IPS DF 19.7 (cell line): Measurements from ENCODE around the gene ANKRD24.
"Not testable (repeated sequence)": the region's sequence is repeated elsewhere in the genome, so short reads cannot be mapped to it uniquely, and the experiment has no call there.

ENCODE experiments used
- DNase-seq: peaks from one replicate; pipeline ENCODE4 v3.0.0-alpha.2; 2013; ENCODE audit warnings: low read depth, low spot score

The ANKRD24 gene

DNA sequence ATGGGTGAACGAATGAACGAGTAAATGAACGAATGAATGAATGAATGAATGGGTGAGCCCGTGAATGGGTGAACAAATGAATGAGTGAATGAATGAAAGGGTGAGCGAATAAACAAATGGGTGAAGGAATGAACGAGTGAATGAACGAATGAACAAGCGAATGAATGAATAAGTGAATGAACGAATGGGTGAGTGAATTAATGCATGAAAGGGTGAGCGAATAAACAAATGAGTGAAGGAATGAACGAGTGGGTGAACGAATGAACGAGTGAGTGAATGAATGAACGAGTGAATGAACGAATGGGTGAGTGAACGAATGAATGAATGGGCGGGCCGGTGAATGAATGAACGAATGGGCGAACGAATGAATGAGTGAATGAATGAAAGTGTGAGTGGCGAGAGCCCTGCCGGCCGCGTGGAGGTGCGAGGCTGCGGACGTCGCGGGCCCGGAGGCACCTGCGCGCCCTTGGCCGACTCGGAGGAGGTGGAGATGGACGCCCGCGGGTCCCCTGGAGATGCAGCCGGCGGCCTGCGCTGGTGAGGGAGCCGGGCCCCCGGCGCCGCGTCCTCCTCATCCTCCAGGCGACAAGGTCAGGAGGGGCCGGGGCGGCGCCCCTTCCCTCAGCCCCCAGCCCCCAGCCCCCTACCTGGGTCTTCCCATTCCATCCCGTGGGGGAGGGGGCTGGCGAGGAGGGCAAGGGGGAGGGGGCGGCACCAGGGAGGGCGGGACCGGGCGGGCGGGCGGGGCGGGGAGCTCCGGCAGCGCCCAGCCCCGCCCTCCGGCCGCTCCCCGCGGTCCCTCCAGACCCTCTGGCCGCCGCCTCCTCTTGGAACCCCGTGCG lies 15.4 kb downstream of the ANKRD24 start:
- DNase-seq: no peak

DNA sequence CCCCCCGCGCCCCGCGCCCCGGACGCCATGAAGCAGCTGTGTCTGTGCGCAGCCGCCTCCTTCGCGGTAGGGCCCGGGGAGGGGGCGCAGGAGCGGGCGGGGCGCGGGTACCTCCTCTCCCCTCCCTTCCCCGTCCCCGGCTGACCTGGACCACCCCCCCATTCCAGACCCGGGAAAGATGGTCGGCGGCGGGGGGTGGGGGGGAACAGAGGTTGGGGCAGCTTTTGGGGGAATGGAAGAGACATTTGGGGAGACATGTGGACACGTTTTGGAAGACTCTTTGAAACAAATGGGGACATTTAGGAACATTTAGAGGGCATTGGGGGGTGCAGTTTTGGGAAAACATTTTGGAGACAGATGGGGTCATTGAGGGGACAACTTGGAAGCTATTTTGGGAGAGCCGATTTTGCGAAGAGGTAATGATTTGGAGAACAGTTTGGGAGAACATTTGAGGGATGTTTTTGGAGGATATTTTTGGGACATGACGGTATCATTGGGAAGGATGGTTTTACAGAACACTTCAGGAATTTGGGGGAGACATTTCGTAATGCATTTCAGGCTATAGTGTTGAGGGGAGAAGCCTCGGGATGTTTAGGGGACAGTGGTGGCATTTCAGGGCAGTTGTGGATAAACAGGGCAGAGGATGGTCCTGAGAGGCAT lies 16.1 kb downstream of the ANKRD24 start:
- DNase-seq: no peak

DNA sequence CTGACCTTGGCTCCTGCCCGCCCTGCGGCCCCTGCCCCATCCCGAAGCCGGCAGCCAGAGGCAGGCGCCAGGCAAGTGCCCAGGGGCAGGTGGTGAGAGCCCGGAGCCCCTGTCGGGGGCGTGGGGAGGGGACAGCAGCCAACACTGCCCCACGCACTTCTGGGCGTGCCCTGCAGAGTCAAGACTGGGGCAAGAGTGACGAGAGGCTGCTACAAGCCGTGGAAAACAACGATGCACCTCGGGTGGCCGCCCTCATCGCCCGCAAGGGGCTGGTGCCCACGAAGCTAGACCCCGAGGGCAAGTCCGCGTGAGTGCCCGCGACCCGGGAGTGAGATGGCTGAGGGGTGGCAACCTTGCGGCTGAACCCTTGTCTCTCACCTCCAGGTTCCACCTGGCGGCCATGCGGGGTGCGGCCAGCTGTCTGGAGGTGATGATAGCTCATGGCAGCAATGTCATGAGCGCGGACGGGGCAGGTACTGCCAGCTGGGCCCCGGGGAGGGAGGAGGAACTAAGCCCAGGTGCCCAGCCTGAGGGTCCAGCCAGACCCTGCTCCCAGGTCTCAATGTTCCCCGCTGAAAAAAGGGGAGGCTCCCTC lies 17.3 kb downstream of the ANKRD24 start:
- DNase-seq: no peak

DNA sequence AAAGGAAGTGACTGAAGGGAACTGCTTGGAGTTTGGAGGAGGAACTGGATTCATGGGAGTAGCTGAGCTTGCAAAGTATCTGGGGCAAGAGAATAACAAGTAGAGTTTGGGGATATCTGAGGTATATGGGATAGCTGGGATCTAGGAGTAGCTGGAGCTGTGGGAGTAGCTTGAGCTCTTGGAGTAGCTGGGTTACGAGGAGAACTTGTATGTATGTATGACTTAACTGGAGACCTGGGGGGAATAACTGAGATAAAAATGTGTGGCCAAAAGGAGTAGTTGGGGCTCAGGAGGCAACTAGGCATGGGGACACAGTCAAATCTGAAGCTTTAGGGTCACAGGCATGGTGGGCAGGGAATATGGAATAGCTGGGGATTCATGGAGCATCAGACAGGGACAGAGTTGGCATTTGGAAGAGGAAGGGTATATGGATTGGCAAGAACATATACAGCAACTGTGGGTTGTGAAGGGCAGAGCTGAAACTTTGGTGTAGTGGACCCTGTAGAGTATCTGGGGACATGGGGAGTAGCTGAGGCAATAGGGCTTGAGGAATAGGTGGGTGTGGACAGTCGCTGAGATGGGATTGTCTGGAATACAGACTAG lies 18.6 kb downstream of the ANKRD24 start:
- DNase-seq: no peak

DNA sequence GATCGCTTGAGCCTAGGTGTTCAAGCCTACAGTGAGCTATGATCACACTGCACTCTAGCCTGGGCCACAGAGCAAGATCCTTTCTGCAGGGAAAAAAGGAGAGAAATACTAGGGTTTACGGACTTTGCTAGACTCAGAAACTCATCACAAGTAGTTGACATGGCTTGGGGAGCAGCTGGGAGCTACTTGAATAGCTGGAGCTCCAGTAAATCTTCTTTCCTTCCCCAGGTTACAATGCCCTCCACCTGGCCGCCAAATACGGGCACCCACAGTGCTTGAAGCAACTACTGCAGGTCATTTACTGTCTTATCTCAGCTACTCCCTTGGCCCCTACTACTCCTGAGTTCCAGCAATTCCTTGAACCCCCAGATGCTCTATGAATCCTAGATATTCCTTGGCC lies 19.3 kb downstream of the ANKRD24 start:
- no peak for DNase-seq

DNA sequence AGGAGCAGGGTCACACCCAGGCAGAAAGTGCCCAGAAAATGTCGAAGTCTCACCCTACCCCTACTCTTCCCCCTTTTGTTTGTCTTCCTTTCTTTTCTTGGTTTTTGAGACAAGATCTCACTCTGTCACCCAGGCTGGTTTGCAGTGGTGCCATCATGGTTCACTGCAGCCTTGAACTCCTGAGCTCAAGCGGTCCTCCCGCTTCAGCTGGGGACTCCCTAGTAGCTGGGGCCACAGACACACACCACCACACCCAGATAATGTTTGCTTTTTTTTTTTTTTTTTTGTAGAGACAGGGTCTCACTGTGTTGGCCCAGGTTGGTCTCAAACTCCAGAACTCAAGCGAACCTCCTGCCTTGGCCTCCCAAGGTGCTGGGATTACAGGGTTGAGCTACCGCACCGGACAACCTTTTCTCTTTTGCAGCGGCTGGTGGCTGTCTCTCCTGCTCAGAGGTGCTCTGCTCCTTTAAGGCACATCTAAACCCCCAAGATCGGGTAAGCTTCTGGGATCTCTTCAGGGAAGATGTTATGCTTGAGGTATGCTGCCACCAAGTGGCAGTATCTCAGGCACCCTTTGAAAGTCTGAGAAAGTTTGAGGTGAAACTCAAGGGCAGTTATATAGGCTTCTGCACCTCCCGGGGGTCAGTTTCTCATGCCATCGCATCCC lies 24.5 kb downstream of the ANKRD24 start:
- DNase-seq: no peak

DNA sequence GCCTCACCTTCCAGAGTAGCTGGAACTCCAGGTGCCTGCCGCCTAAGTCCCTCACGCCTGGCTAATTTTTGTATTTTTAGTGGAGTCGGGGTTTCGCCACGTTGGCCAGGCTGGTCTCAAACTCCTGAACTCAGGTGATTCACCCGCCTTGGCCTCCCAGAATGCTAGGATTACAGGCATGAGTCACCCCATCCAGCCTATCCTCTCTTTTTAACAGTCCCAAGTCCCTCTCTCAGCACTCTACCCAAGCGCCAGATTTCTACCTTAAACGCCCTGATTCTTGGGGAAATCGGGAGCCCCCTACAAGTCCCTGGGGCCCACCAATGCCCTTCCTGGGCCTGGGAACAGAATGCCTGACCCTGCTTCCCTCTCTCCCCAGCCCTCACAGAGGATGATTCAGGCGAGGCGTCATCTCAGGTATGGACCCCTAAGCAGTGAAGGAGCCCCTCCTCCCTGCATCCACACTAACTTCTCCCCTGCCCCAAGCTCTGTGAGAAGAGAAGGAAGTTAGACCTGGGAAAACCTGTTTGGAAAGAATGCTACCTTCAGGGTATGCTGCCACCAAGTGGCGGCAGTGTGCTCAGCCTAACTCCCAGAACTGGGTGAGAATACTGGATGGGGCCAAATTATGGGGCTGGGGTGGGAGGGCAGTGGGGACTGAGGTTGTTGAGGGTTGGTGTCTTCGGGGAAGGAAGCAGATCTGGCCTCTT lies 26.1 kb downstream of the ANKRD24 start:
- no peak for DNase-seq

DNA sequence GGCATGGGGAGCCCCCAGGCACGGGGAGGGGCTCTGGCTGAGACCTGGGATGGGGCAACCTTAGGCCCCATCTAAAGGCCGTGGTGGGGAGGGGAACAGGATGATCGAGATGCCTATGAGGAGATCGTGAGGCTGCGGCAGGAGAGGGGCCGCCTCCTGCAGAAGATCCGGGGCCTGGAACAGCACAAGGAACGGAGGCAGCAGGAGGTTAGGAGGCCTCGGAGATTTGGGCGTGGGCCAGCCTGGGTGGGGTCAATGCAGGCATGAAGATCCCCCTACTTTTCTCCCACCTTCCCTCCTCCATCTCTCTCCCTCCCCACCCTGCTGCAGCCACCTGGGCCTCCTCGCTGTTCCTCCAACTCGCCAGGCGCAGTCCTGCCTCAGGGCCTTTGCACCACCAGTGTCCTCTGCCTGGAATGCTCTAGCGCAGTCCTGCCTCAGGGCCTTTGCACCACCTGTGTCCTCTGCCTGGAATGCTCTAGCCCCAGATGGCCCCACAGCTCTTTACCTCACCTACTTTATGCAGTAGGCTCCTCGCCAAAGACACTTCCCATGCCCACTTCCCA lies 27.8 kb downstream of the ANKRD24 start:
- no peak for DNase-seq

DNA sequence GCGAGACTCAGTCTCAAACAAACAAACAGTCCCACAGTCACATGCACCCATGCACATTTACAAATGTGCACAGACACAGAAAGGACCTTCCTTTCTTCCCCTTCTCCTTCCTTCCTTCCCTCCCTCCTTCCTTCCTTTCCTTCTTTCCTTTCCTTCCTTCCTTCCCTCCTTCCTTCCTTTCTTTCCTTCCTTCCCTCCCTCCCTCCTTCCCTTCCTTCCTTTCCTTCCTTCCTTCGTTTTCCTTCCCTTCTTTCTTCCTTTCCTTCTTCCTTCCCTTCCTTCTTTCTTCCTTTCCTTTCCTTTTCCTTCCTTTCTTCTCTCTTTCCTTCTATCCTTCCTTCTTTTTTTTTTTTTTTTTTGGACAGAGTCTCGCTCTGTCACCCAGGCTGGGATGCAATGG lies 30.6 kb downstream of the ANKRD24 start:
- DNase-seq: no peak

DNA sequence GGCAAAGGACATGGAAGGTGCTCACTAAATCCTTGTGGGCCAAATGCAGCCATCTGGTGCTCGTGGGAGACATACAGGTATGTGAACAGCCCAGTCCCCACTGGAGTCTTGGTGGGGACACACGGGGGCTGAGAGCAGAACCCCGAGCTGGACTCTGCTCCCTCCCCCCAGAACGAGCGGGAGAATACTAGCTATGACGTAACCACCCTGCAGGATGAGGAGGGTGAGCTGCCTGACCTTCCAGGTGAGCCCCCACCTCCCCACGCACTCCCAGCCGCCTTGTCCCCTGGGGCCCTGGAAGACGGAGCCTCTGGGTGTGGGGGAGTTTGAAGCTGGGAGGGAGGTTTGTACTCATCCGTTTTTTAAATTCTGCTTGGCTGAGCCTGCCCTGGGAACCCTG lies 33.3 kb downstream of the ANKRD24 start:
- no peak for DNase-seq

DNA sequence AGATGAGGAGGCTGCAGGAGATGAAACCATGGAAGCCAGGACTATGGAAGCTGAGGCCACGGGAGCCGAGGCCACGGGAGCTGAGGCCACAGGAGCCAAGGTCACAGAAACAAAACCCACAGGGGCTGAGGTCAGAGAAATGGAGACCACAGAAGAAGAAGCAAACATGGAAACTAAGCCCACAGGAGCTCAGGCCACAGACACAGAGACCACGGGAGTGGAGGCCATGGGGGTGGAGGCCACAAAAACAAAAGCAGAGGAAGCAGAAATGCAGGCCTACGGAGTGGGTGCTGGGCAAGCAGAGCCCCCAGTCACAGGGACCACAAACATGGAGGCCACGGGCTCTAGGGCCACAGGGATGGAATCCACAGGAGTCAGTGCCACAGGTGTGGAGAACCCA lies 34.4 kb downstream of the ANKRD24 start:
- DNase-seq: no peak

DNA sequence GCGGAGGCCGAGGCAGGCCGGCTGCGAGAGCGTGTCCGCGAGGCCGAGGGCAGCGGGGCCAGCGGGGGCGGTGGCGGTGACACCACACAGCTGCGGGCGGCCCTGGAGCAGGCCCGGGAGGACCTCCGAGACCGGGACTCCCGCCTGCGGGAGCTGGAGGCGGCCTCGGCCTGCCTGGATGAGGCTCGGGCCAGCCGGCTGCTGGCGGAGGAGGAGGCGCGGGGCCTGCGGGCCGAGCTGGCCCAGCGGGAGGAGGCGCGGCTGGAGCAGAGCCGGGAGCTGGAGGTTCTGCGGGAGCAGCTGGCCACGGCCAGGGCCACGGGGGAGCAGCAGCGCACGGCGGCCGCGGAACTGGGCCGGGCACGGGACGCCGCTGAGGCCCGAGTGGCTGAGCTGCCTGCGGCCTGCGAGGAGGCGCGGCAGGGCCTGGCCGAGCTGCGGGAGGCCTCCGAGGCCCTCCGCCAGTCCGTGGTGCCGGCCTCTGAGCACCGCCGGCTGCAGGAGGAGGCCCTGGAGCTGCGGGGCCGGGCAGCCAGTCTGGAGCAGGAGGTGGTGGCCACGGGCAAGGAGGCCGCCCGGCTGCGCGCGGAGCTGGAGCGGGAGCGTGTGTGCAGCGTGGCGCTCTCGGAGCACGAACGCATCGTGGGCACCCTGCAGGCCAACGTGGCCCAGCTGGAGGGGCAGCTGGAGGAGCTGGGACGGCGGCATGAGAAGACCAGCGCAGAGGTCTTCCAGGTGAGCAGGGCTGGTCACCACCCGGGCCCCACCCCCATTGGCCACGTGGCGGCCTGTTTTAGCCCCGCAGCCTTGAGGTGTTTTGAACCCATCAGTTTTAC lies 35.2 kb downstream of the ANKRD24 start:
- DNase-seq: no peak

DNA sequence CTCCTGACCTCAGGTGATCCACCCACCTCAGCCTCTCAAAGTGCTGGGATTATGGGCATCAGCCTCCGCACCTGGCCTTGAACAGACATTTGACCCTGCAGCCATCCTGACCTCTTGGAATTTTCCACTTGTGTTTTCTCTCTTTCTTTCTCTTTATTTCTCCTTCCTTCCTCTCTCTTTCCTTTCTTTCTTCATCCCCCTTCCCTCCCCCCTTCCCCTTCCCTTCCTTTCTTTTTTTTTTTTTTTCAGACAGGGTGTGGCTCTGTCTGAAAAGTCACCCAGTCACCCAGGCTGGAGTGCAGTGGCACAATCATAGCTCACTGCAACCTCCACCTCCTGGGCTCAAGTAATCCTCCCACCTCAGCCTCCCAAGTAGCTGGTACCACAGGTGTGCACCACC lies 36.0 kb downstream of the ANKRD24 start:
- not testable (repeated sequence) for DNase-seq

DNA sequence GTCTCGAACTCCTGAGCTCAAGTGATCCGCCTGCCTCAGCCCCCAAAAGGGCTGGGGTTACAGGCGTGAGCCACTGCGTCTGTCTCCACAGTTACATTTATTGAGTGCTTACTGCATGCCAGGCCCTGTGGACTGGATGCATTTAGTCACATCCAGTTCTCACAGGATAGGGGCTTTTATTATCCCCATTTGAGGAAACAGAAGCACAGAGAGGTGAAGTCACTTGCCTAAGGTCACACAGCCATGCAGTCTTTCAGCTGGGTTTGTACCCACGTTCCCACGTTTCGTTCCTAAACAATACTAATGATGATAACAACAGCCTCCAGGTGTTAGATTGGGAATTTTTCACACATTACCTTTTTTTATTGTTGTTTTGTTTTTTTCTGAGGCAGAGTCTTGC lies 37.7 kb downstream of the ANKRD24 start:
- no peak for DNase-seq

DNA sequence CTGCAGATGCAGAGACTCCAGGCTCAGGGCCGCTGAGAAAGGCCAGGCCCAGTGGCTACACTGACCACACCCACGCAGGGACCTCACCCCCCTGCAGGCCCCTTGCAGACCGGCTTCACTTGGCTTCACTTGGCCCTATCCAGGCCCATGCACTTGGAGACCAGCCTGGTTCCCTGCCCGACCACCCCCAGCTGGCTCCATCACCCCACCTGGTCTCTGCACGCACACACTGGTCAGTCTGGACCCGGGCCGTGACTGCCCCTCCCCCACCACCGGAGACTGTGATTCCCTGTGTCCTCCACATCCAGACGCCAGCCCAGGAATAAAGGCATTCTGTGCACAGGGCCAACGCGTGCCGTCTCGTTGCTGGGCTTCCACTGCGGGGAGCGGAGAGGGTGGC lies 42.0 kb downstream of the ANKRD24 start:
- no peak for DNase-seq

DNA sequence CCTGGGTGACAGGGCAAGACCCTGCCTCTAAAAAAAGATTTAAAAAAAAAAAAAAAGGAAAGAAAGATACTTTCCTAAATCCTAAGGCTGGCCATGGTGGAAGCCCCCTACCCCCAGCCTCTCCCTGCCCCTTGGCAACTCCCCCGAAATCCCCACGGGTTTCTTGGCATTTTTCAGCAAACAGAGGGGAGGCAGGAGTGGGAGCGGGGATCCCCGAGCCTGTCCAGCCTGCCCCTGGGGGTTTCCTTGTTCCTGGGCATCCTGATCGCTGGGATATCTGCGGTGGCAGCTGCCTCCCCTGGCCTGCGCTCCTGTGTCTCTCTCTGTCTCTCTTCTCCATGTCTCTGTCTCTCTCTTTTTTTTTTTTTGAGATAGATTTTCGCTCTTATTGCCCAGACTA lies 43.4 kb downstream of the ANKRD24 start:
- DNase-seq: no peak

DNA sequence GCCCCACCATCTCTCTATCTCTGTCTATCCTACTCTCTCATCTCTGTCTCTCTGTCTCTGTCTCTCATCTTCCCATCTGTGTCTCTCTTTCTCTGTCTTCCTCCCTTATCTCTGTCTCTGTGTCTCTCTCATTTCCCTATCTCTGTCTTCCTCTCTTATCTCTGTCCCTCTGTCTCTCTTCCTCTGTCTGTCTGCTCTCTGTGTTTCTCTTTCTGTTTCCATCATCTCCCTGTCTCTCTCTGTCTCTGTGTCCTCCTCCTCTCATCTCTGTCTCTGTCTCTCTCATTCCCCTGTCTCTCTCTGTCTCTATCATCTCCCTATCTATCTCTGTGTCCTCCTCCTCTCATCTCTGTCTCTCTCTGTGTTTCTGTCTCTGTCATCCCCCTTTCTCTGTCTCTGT lies 45.3 kb downstream of the ANKRD24 start:
- DNase-seq: no peak

DNA sequence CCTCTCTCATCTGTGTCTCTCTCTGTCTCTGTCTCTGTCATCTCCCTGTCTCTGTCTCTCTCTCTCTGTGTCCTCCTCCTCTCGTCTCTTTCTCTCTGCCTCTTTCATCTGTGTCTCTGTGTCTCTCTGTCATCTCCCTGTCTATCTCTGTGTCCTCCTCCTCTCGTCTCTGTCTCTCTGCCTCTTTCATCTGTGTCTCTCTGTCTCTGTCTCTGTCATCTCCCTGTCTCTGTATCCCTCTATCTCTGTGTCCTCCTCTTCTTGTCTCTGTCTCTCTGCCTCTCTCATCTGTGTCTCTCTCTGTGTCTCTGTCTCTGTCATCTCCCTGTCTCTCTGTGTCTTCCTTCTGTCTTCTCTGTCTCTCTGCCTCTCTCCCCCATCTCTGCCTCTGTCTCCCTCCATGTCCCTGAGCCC lies 46.3 kb downstream of the ANKRD24 start:
- no peak for DNase-seq

DNA sequence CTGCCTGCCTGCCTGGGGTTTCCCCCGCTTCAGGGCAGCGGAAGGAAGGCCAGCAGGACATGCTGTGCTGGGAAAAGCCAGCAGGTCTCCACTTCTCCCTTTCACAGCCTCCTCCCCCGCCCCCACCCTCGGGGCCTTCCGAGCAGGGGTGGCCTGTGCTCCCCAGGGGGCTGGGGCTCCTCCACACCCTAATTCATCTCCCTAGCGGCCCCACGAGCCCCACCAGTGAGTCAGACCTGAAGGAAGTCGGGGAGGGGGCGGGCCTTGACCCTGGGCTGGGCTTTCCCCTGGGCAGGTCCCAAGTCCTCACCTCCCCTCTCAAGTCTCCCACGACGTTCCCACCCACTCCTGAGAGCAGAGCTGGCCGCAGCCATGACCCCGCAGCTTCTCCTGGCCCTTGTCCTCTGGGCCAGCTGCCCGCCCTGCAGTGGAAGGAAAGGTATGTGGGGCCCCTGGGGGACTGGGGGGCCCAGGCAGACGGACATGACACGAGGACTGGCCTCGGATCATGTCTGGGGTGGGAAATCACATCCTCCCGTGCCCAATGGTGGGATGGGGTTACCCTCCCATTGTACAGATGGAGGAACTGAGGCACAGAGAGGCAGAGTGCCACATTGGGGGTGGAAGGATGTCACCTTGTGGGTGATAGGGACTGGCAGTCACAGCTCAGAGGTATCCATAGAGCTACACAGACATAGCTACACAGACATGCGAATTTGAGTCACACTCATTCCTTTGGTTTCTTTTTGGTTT lies 46.9 kb downstream of the ANKRD24 start, which contains the start of gene EBI3:
EBI3 (plus strand) TSS at position 345 of the 753 bp plus-strand sequence; CDS start at position 373, 28 bp downstream.
- DNase-seq: no peak
